Skin of body (tissue), 2 donors: ENCODE results near the gene SYTL4. TPM values are rescaled to one million over a fixed set of nuclear protein-coding genes. Genes with fewer than 3 reads are reported as not detected.
"Not testable (repeated sequence)": the region's sequence is repeated elsewhere in the genome, so short reads cannot be mapped to it uniquely, and the experiment has no call there.

Source experiments
- DNase-seq: peaks from one replicate; lab custom pipeline; 2025; lab: John Stamatoyannopoulos, UW
- total RNA-seq: library from RNA; depleted of rRNA; stranded (reverse); fragments of >200 nt; gene quantifications from one replicate; pipeline ENCODE4 v1.2.3, GENCODE V29; 2014

SYTL4 gene
- 3.8 TPM for total RNA-seq

DNA sequence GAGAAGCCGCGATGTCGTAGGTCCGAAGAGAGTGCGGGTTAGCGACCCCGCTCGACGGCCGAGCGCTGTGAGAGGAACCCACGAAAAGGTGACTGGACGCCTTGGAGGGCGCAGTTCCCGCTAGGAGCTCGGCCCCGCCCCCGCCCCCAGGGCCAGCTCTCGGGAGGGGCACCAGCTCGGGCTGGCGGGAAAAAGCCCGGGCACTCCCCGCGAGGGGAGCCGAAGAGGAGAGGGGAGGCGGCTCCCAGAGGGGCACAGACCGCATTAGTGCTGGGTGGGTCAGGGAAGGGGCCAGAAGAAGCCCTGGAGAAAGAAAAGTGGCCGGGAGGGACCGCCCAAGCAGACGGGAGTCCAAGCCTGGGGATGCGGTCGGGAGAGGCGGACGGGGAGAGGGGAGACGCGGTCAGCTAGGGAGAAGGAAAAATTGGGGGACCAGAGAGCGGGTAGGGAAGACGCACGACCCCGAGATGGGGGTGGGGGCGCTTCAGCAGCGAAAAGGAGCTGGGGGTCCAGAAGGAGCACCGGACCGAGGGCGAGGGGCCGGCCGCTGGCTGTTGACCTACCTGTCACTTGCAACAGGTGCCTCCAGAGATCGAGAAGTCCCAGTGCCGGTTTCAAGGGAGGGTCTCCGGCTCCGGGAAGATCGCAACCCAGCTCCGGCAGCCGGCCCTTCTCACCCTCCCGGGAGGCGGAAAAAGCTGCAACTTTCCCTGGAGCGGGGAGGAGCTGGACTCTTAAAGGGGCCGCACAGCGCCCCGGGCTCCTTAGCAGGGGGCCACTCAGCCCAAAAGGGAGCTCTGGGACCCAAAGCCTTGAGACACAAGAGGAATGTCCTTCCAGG is at the start of gene SYTL4:
Gene SYTL4 (minus strand): TSS at position 681 of the 841 bp plus-strand sequence. CDS start 30,084 bp downstream, outside the sequence.
- DNase-seq, result no peak

DNA sequence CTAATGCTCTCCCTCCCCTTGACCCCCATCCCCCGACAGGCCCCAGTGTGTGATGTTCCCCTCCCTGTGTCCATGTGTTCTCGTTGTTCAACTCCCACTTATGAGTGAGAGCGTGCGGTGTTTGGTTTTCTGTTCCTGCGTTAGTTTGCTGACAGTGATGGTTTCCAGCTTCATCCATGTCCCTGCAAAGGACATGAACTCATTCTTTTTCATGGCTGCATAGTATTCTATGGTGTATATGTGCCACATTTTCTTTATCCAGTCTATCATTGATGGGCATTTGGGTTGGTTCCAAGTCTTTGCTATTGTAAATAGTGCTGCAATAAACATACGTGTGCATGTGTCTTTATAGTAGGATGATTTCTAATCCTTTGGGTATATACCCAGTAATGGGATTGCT is 37.5 kb upstream of the SYTL4 start:
- not testable (repeated sequence) for DNase-seq

DNA sequence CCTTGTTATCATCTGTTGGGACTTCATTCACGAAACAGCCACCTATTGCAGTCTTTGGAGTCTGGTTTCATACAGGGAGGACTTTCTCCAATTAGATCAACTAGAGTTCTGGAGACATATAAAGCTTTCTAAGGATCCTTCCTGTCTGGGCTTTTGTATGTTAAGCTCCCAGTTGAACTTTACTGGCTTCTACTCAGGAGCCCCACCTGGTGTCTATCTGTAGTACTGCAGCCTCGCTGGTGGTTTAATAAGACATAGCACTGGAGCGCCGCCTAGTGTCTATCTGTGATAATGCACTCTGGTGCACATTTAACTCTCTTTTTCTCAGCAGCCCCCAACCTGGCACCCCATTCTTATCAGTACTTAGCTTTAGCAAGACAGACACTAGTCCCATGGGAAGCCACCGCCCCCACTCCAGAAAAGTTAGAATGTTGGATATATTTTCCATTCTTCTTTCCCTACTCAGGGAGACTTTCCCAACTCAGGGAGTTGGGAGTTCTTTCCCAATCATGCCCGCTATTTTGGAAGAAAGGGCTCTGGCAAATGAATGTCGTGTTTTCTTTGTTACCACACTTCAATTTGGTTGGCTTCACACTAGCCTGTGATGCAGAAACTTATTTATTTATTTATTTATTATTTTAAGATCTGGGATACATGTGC is 36.9 kb upstream of the SYTL4 start:
- peak; percentile 15 for DNase-seq

DNA sequence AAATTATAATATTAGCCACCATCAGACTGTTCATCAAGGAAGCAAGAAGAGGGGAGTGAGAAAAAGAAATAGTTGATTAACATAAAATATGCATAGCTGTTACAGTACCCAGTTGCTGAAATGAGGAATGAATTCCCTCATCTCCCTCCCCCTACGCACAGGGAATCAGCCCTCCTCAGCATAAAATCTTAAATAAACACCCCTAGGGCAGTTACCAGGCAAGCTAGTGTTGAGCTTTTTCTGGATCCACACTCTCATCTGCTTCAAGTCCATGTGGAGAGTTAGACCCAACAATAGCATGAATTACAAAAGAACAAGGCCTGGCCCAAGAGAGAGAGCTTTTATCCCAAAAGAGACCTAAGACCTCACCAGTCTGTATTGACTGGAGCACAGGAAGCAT is 19.0 kb upstream of the SYTL4 start:
- DNase-seq, result no peak

- DNase-seq, result no peak
Measured at GRCh38 chrX:100748108-100748507, 16.2 kb upstream of the SYTL4 start.

DNA sequence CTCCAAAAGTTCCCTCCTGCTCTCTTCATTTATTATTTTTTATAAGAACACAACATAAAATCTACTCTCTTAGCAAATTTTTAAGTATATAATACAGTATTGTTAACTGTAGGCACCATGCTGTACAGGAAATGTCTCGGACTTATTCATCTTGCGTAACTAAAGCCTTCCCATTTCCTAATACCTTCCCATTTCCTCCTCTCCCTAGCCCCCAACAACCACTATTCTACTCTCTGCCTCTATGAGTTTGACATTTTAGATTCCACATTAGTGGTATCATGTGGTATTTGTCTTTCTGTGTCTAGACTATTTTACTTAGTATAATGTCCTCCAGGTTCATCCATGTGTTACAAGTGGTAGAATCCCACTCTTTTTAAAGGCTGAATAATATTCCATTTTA is 15.8 kb upstream of the SYTL4 start:
- DNase-seq, result no peak

GRCh38 chrX:100747090-100747489 is 15.2 kb upstream of the SYTL4 start:
- DNase-seq, result no peak

- DNase-seq, result no peak
Measured at GRCh38 chrX:100745806-100746537, 14.1 kb upstream of the SYTL4 start.

DNA sequence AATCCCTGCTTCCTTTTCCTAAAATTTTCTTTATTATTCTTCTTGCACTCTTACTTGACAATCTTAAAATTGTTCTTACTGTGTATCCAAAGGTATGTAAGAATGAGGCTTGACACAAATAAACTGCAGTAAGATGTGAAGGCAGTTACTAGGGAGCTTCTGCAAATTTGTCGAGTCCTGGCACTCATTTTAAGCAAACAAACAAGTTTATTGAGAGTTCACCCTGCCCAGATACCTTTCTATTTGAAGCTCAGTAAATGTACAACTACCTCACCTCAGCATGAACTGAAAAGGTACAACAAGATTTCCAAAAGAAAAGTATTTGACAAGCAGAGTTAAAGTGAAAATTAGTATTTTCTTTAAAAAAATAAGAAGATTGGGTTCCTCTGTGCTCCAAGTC is 13.3 kb upstream of the SYTL4 start:
- no peak for DNase-seq

DNA sequence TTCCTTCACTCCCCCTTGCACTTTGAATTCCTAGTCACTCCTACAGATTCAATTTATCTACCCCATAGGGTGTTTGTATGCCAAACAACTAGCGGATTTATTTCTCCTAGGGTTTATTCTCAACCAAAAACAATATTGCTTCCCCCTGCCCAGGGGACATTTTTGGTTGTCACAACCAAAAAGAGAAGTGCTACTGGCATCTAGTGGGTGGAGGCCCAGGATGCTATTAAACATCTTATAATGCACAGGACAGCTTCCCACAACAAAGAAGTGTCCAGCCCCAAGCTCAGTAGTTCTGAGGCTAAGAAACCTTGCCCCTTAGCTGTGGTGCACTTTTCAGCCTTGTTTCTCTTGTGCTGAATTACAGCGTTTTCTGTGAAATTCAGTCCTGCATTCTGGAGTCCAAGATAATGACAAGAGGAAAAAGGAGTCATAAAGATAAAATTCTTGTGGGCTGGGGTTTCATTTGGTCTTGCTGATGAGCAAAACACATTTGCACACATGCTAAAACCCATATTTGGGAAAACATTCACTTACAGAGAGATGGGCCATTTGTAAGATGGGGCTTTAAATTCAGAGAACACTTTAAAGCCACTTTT is 11.2 kb upstream of the SYTL4 start:
- DNase-seq, result no peak

DNA sequence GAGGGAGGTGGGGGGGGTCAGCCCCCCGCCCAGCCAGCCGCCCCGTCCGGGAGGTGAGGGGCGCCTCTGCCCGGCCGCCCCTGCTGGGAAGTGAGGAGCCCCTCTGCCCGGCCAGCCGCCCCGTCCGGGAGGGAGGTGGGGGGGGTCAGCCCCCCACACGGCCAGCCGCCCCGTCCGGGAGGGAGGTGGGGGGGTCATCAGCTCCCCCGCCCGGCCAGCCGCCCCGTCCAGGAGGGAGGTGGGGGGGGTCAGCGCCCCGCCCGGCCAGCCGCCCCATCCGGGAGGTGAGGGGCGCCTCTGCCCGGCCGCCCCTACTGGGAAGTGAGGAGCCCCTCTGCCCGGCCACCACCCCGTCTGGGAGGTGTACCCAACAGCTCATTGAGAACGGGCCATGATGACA is 7.9 kb downstream of the SYTL4 start:
- not testable (repeated sequence) for DNase-seq

DNA sequence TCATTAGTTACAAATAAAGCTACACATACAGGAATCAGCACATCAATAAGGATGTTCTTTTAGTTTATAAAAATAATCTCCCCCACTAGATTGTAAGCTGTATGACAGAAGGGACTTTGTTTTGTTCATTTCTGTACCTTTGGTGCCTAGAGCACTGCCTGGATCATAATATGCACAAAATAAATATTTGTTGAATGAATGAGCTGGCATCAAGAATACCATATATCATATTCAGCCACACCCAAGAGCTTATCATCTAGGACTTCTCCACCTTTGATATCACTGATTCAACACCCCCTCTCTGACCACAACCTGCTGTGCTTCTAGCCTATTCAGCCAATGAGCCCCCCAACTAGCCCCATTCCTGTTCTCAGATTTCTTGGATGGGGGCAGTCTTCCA is 10.6 kb downstream of the SYTL4 start:
- DNase-seq, result no peak

DNA sequence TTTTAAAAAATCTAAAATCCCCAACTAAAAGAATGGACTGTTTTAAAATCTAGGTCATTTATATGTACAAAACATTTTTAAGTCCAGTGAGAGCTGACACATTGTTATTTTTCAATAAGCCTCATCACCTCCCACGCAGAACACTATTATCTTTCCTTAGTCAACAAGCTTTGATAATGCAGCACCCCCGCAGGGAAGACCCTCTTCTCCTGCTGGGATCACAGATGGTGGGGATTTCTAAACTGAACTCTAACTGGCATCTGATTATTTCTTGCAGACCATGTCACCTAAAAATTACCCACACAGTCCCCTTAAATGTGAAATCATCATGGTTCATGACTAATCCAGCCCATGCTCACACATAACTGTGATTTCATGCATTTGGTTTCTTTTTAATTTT is 11.6 kb downstream of the SYTL4 start:
- no peak for DNase-seq

- DNase-seq, result no peak
Measured at GRCh38 chrX:100719139-100719538, 12.8 kb downstream of the SYTL4 start.

DNA sequence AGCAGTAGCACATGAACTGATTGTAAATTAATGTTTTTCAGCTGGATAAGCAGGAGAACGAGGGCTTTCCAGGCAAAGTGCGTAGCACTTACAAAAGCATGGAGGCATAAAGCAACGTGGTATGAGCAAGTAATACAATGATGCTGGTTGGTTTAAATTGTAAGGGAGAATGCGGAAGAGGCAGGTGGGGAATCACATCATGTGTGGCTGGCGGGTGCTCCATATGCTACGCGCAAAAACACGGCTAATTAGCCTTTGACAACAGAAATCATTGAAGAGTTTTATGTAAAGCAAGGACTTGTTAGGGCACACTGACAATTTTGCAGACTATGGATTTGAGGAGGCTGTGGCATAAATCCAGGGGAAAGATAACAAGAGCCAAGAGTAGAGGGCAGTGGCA is 14.6 kb downstream of the SYTL4 start:
- no peak for DNase-seq

DNA sequence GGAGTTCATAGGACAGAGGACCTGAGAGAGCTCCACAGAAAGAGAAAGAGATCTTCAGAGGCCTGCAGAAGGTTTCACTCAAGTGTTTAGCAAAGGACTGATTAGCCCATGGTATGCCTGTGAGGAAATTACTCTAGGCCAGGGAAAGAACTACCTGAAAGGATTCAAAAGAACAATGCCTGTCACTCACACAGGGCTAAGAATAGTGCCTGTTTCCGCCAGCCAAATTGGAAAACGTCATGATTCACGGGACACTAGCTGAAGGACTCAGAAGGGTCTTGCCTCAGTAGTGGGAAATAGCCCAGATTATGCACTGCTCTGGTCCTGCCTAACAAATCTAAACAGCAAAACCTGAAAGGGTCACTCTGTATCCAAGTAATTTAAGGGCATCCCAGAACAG is 21.1 kb downstream of the SYTL4 start:
- no peak for DNase-seq

DNA sequence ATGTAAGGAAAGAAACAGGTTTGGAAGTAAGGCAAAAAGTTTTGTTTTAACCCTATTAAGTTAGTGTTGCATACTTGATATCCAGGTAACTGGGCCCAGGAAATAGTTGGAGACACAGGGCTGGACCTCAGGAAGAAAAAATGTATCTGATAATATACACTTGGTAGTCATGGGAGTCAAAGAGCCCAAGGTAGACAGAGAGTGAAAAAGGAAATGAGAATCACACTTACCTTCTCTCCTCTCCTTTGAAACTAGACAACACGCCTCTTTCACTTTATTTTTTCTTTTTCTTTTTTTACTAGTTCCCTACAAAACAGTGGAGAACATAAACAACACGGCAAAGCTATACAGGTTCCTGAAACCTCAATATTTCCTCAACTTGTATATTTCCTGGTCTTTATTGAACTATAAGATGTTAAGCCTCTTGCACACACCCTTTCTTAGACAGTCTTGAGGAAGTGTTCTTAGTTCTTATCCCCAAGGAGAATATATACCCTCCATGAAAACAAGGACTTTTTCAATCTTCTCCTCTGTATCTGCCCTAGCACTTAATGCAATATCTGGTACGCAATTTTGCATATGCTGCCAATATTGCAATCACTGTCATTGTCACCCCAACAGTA is 27.2 kb downstream of the SYTL4 start:
- DNase-seq, result no peak

DNA sequence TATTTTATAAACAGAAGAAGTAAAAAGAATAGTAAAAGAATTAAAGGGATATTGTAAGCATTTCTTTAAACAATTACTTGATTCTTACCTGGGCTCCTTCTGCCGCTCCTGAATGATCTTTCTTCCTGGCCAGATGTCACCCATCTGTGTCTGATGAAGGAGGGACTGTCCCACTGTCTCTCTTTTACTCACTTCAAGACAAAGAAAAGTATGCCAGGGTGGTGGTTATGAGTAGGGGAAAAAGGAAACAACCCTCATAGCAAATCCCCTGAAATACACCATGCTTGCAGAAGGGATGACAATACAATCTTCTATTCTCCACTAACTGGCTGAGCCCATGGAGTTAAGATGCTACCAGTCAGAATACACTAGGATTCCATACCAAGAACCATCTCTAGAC is 31.1 kb downstream of the SYTL4 start:
- DNase-seq, result no peak

GRCh38 chrX:100698551-100698950 is 33.4 kb downstream of the SYTL4 start:
- no peak for DNase-seq

DNA sequence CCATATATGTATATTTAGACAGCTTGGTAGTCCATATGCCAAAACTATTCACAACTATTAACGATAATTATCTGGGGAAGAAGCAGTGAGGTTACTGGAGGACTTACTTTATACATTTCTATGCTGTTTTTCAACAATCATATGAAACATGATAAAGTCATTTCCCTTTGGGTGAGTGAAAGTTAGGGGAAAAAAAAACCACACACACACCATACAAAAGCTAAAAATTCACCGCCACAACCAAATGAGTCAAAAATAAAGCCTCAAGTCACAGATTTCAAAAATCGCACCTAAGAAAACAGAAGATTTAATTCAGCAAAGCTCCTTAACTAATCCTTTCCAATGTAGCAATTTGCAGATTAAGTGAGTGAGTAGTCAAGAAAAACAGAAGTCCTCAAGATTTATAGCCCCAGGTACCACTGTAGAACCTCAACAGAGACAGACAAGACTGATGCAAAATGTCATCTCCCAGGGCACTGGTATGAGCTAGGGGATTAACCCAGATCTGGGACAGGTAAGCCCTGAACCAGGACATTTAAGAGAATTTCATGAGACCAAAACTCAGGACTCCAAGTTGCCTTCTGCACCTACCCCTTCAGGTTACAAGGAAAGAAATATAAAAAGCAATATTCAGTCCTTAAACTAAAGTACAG is 35.1 kb downstream of the SYTL4 start:
- no peak for DNase-seq

DNA sequence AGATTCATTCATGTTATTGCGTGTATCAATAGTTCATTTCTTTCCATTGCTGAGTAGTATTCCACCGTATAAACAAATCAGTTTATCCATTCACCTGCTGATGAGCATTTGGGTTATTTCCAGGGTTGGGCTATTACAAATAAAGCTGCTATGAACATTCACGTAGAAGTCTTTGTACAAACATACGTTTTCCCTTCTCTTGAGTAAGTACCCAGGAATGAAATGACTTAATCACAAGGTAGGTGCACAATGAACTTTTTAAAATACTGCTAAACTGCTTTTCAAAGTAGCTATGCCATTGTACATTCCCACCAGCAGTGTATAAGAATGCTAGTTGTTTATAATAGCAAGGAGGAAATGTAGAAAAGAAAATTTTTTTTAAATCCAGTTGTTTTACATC is 35.9 kb downstream of the SYTL4 start:
- DNase-seq, result no peak
